ENCODE results near the gene ATIC. TPM values are rescaled to one million over a fixed set of nuclear protein-coding genes. Genes with fewer than 3 reads are reported as not detected.
"Not testable (repeated sequence)": the region's sequence is repeated elsewhere in the genome, so short reads cannot be mapped to it uniquely, and the experiment has no call there.

ATIC gene
- total RNA-seq, 1 experiment from 2014 or later = 173 TPM

DNA sequence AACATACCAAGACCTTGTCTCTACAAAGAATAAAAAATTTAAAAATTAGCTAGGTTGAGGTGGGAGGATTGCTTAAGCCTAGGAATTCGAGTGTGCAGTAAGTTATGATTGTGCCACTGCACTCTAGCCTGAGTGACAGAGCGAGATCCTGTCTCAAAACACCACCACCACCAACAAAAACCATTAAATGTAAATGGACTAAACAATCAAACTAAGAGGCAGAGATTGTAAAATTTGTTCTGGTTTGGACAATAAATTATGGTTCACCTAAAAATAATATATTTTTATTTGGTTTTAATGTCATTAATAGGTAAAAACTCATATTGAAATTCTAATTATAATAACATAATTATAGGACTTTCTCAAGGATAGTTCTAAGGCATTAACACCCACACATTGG, 9.9 kb upstream of the ATIC start:
- Histone ChIP-seq H3K27me3 (ENCODE audit: insufficient read depth, low read length) (no peaks in the 10 kb centered on the region), H2AFZ (ENCODE audit: low read depth, low read length, poor library complexity, severe bottlenecking) (no peak overlapping the region), H4K20me1 (ENCODE audit: insufficient read depth) (no peaks in the 10 kb centered on the region), H3K4me3 (replicated peaks in 1 of 2; ENCODE audit: low read depth in 1 of 2, low read length in 2 of 2) (no peak overlapping the region), H3K9me3 (ENCODE audit: control insufficient read depth in 1 of 2, insufficient read depth in 1 of 2, low read depth in 1 of 2, low read length in 2 of 2) (peaks cover 0 to 15% of the 10 kb centered on the region in 2 experiments; a peak in 1 of 4 replicates), H3K4me1 (ENCODE audit: control insufficient read depth in 1 of 2, insufficient read depth in 2 of 2, low read length in 2 of 2) (peaks cover 0 to 10% of the 10 kb centered on the region in 2 experiments; a peak in 2 of 4 replicates), H3K36me3 (ENCODE audit: control insufficient read depth in 1 of 2, insufficient read depth in 2 of 2, low read length in 2 of 2) (no peaks in the 10 kb centered on the region), H3K9me2 (ENCODE audit: insufficient read depth) (no peaks in the 10 kb centered on the region), H3K9ac (ENCODE audit: low read length) (no peak overlapping the region), H3K79me2 (ENCODE audit: insufficient read depth, low read length) (no peaks in the 10 kb centered on the region), H3K27ac (ENCODE audit: low read depth, low read length) (no peak overlapping the region), H3K4me2 (ENCODE audit: low read length) (no peak overlapping the region)
- RAD21 ChIA-PET (ENCODE audit: low non-redundant PET in 1 of 2, low total read pairs in 2 of 2, uncharacterized antibody in 2 of 2, unreplicated experiment in 2 of 2) = no interaction called here
- POLR2A ChIA-PET = no interaction called here
- DNase-seq (ENCODE audit: low read depth, low spot score) (no peak), ATAC-seq (no peak)
- intact Hi-C loops (cut with micrococcal nuclease) = no loop called here
- BruUV-seq (replicated peaks) = no TSS peak
- no peak for TF ChIP-seq POLR2AphosphoS5 (IDR thresholded peaks at IDR 0.05; ENCODE audit: low read depth, low read length)
- no peak for TF ChIP-seq TCF7L2 (IDR thresholded peaks at IDR 0.05; ENCODE audit: borderline replicate concordance, extremely low read depth, insufficient read depth, insufficient read length)
- no peak for TF ChIP-seq FOSL1 (IDR thresholded peaks at IDR 0.05; ENCODE audit: low read depth)
- no peak for TF ChIP-seq EZH2 (IDR thresholded peaks at IDR 0.05)
- TF ChIP-seq JUND (IDR thresholded peaks at IDR 0.05) = no peak
- TF ChIP-seq, protein P1, sequence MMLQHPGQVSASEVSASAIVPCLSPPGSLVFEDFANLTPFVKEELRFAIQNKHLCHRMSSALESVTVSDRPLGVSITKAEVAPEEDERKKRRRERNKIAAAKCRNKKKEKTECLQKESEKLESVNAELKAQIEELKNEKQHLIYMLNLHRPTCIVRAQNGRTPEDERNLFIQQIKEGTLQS (IDR thresholded peaks at IDR 0.05) = no peak
- TF ChIP-seq POLR2A (IDR thresholded peaks at IDR 0.05; ENCODE audit: borderline replicate concordance, extremely low read depth, insufficient read depth, insufficient read length) = no peak
- TF ChIP-seq, protein P2, sequence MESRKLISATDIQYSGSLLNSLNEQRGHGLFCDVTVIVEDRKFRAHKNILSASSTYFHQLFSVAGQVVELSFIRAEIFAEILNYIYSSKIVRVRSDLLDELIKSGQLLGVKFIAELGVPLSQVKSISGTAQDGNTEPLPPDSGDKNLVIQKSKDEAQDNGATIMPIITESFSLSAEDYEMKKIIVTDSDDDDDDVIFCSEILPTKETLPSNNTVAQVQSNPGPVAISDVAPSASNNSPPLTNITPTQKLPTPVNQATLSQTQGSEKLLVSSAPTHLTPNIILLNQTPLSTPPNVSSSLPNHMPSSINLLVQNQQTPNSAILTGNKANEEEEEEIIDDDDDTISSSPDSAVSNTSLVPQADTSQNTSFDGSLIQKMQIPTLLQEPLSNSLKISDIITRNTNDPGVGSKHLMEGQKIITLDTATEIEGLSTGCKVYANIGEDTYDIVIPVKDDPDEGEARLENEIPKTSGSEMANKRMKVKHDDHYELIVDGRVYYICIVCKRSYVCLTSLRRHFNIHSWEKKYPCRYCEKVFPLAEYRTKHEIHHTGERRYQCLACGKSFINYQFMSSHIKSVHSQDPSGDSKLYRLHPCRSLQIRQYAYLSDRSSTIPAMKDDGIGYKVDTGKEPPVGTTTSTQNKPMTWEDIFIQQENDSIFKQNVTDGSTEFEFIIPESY (IDR thresholded peaks at IDR 0.05; ENCODE audit: extremely low read depth, insufficient replicate concordance, low read length) = no peak
- TF ChIP-seq, protein P3, sequence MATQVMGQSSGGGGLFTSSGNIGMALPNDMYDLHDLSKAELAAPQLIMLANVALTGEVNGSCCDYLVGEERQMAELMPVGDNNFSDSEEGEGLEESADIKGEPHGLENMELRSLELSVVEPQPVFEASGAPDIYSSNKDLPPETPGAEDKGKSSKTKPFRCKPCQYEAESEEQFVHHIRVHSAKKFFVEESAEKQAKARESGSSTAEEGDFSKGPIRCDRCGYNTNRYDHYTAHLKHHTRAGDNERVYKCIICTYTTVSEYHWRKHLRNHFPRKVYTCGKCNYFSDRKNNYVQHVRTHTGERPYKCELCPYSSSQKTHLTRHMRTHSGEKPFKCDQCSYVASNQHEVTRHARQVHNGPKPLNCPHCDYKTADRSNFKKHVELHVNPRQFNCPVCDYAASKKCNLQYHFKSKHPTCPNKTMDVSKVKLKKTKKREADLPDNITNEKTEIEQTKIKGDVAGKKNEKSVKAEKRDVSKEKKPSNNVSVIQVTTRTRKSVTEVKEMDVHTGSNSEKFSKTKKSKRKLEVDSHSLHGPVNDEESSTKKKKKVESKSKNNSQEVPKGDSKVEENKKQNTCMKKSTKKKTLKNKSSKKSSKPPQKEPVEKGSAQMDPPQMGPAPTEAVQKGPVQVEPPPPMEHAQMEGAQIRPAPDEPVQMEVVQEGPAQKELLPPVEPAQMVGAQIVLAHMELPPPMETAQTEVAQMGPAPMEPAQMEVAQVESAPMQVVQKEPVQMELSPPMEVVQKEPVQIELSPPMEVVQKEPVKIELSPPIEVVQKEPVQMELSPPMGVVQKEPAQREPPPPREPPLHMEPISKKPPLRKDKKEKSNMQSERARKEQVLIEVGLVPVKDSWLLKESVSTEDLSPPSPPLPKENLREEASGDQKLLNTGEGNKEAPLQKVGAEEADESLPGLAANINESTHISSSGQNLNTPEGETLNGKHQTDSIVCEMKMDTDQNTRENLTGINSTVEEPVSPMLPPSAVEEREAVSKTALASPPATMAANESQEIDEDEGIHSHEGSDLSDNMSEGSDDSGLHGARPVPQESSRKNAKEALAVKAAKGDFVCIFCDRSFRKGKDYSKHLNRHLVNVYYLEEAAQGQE (IDR thresholded peaks at IDR 0.05; ENCODE audit: low read depth) = no peak
- no peak for TF ChIP-seq CEBPB (IDR thresholded peaks at IDR 0.05; ENCODE audit: low read depth)
- TF ChIP-seq, protein P4, sequence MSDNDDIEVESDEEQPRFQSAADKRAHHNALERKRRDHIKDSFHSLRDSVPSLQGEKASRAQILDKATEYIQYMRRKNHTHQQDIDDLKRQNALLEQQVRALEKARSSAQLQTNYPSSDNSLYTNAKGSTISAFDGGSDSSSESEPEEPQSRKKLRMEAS (IDR thresholded peaks at IDR 0.05) = no peak
- no peak for TF ChIP-seq SRF (IDR thresholded peaks at IDR 0.05; ENCODE audit: low read depth)
- TF ChIP-seq RAD21 (IDR thresholded peaks at IDR 0.05; ENCODE audit: low read depth) = no peak
- CTCF ChIA-PET = no interaction called here

DNA sequence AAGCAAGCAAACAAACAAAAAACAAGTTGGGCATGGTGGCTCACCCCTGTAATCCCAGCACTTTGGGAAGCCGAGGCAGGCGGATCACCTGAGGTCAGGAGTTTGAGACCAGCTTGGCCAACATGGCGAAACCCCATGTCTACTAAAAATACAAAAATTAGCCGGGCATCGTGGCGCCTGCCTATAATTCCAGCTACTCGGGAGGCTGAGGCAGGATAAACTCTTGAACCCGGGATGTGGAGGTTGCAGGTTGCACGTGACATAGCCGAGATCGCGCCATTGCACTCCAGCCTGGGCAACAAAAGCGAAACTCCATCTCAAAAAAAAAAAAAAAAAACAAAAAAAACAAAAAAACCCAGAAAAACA, 617 bp upstream of the ATIC start:
- RAD21 ChIA-PET (ENCODE audit: low non-redundant PET in 1 of 2, low total read pairs in 2 of 2, uncharacterized antibody in 2 of 2, unreplicated experiment in 2 of 2); POLR2A ChIA-PET; ATAC-seq; DNase-seq (ENCODE audit: low read depth, low spot score); H3K27me3 ChIP-seq (ENCODE audit: insufficient read depth, low read length); intact Hi-C loops (cut with micrococcal nuclease); H4K20me1 ChIP-seq (ENCODE audit: insufficient read depth); H3K9me2 ChIP-seq (ENCODE audit: insufficient read depth); H3K9me3 ChIP-seq (ENCODE audit: control insufficient read depth in 1 of 2, insufficient read depth in 1 of 2, low read depth in 1 of 2, low read length in 2 of 2): not testable (repeated sequence)
- CTCF ChIA-PET = interaction anchor here (1.0 to 1.3 kb wide), 2 partner anchors 350 to 620 kb away, joined by 3 read pairs; no protein-coding TSS in a partner anchor
- H3K36me3 ChIP-seq (ENCODE audit: control insufficient read depth in 1 of 2, insufficient read depth in 2 of 2, low read length in 2 of 2) = peaks cover 11 to 17% of the 10 kb centered on the region in 2 experiments; a peak in 2 of 4 replicates
- H3K4me1 ChIP-seq (ENCODE audit: control insufficient read depth in 1 of 2, insufficient read depth in 2 of 2, low read length in 2 of 2) = peaks cover 10 to 24% of the 10 kb centered on the region in 2 experiments; a peak in 3 of 4 replicates
- H3K79me2 ChIP-seq (ENCODE audit: insufficient read depth, low read length) = peaks cover 45% of the 10 kb centered on the region
- BruUV-seq (replicated peaks) = TSS peak; percentile 93
- peak overlapping the region; percentile 87 for H3K9ac ChIP-seq (ENCODE audit: low read length)
- H3K4me3 ChIP-seq (replicated peaks in 1 of 2; ENCODE audit: low read depth in 1 of 2, low read length in 2 of 2) = peak overlapping the region; percentile 91 to 98
- H3K27ac ChIP-seq (ENCODE audit: low read depth, low read length) = peak overlapping the region; percentile 91
- H3K4me2 ChIP-seq (ENCODE audit: low read length) = peak overlapping the region; percentile 96
- peak overlapping the region; percentile 85 for H2AFZ ChIP-seq (ENCODE audit: low read depth, low read length, poor library complexity, severe bottlenecking)

Data from HCT116 (cell line).